22Rv1 (cell line): ENCODE measurements around the gene HYDIN.
"Not testable (repeated sequence)": the region's sequence is repeated elsewhere in the genome, so short reads cannot be mapped to it uniquely, and the experiment has no call there.

Source experiments
- CTCF ChIP-seq: fragments of 450-650 bp; IDR thresholded peaks from 2 replicates; pipeline ENCODE4 v1.5.1; 2017; ENCODE audit warnings: mild to moderate bottlenecking
- ZFX ChIP-seq: fragments of 450-650 bp; IDR thresholded peaks from 2 replicates; pipeline ENCODE4 v1.6.1; 2017; ENCODE audit warnings: antibody characterized with exemption, borderline replicate concordance

- not testable (repeated sequence) for TF ChIP-seq CTCF, ZFX
These were observed 192.5 kb downstream of the HYDIN start for GRCh38 chr16:71037987-71038386.
